ENCODE measurements around the gene ACOT9.
A peak's percentile ranks its signal among the peaks of the same experiment; 100 is the strongest.
"Not testable (repeated sequence)": the region's sequence is repeated elsewhere in the genome, so short reads cannot be mapped to it uniquely, and the experiment has no call there.

The ACOT9 gene

DNA sequence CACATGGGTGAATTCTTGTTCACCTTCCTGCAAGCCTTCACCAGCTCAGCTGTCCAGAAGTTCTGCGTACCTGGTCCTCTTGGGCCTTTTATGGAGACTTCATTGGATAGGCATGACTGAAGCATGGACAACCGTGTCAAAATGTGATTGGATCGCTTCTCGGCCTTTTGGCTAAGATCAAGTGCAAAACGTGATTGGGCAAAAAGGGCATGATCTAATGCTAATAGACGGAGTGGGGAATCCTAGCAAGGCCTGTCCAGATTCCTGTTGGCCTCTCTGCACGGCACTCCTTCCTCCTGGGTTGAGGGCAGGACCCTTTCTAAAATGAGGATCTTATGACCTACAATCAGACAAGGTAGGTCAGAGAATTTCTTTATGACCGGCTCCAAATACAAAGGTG is 50.9 kb downstream of the ACOT9 start:
- no peak for DNase-seq

DNA sequence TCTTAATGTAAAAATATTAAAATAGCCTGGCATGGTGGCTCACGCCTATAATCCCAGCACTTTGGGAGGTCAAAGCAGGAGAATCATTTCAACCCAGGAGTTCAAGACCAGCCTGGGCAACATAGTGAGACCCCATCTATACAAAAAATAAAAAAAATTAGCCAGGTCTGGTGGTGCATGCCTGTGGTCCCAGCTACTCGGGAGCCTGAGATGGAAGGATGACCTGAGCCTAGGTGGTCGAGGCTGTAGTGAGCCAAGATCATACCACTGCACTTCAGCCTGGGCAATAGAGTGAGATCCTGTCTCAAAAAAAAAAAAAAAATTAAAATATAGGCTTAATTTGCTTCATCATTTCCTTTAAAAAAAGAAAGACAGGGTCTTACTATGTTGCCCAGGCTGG is 66.6 kb downstream of the ACOT9 start:
- DNase-seq, result not testable (repeated sequence)

DNA sequence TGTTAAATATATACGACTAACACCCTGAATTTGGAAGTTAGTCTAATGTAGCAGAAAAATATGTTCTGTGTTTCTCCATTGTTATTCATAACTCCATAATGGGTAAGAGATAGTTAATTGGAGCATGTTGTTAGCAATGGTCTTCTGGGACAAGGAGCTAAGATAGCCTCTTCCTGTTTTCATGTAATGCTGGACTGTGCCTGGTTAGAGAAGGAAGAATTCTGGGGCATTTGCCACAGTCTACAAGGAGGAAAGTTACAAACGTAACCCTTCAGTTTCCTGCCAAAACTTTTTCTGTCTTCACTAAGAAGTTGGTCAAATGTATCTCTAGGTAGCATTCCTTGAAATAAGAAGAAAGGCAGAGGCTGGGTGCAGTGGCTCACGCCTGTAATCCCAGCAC is 70.0 kb downstream of the ACOT9 start:
- no peak for DNase-seq

DNA sequence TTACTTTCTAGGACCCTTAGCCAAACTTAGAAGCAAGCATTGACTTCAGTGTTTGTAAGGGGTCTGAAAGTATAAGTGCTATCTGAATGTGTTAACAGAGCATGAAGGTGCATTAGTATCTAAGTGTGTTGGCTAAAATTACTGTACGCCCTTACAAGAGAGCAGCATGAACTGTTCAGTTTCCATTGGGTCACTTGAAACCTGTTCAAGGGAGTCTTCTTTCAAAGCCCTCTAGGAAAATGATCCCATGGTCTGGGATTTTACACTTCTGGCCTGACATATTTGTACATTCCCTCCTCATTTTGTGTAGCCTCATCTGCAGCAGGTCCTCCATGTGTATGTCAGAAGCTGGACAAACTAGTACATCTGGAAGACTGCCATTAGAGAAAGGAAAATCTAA is 72.5 kb downstream of the ACOT9 start:
- DNase-seq, result no peak

DNA sequence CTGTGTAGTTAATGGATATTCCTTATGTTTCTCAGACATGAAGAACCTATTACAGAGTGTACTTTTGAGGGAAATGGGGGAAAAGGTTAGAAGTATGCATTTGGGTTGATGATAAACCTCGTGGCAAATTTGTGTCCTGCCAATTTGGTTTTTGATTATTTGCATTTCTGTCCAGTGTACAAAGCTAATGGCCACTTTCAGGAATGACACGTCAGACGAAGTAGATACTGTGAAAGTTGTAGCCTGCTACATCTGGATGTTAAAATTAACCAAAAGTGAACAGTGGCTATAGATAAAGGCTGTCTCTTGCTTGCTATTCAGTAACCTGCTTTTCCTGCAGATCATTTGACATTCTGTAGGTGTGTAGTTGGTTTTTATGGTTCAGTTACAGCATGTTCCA is 74.7 kb downstream of the ACOT9 start:
- peak; percentile 4 for DNase-seq

DNA sequence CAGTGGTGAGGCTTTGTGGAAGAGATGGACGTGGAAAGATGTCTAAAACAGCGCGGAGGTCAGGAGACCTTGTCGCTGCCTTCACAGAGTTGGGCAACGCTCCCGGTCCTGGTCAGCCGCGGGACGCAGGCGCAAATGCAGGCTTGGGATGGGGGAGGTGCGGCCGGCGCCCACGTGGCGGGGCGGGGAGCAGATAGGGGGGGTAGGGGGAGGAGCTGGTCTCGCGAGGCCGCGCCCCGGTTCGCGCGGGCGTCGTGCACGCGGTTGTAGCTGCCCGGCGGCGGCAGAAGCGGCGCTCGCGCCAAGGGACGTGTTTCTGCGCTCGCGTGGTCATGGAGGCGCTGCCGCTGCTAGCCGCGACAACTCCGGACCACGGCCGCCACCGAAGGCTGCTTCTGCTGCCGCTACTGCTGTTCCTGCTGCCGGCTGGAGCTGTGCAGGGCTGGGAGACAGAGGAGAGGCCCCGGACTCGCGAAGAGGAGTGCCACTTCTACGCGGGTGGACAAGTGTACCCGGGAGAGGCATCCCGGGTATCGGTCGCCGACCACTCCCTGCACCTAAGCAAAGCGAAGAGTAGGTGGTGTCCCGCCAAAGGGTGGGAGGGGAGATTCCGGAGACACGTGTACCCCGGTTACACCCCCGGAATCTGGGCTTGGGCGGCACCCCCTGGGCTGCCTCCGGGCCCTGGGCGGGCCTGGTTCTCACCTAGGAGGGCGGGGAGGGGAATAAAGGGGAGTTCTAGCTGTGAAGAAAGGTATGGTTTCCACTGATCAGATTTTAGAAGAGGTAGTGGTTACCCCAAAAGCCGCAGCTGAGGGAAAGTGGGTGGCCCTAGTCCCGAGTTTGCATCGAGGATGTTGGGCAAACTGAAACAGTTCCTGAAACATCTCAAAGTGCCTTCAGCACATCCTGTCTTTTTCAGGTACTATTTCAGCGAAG is 75.6 kb downstream of the ACOT9 start, which contains the start of gene PRDX4:
TSS of gene PRDX4 (plus strand) at position 255 of the 939 bp plus-strand sequence. CDS start at position 333, 78 bp downstream.
- peak; percentile 93 for DNase-seq

DNA sequence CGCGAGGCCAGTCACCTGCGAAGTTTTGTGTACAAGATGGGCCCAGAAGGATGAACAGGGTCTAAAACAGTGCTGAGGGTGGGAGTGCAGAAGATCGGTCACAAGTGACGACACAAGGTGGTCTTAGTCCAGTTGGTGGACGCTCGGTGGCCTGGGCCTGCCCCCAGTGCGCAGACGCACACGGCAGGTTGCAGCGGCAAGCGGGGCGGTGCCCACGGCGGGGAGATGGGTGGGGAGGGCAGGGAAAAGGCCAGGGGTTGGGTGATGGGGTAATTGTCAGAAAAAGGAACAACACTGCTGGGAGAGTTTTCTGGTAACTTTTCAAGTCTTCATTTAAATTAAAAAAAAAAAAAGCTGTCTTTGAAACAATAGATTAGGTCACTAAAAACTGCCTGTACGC is 76.8 kb downstream of the ACOT9 start:
- DNase-seq, result no peak

DNA sequence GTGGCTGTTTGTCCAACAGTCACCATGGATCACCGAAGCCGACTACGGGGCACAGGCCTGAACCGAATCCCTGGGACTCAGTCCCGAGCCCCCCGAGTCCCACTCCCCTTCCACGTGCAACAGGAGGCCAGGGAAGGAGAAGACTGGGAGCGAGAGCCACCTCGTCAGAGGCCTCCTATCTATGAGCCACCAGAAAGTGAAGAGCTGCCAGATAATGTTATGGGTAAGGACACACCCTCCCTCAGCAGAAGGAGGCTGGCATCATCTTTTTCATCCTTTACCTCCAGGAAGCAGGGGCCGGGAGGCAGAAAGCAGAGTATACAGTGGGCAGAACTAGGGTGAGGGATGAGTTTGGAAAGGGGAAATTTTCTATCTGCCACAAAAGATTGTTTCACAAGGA is 78.6 kb downstream of the ACOT9 start:
- no peak for DNase-seq

DNA sequence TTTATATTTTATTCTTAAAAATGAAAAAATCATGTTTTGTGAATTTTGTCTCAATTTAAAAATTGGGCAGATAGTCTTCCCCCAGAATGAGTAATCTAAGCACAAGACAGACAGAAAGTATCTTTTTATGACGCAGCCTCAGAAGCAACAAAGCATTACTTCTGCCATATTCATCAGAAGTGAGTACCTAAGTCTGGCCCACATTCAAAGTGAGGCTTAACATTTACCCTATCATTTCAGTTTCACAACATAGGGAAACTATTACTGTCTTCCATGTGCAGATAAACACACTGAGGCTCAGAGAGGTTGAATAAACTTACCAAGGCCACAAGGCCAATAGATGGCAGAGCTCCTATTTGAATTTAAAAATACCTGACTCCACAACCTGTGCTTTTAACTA is 80.2 kb downstream of the ACOT9 start:
- DNase-seq, result no peak

DNA sequence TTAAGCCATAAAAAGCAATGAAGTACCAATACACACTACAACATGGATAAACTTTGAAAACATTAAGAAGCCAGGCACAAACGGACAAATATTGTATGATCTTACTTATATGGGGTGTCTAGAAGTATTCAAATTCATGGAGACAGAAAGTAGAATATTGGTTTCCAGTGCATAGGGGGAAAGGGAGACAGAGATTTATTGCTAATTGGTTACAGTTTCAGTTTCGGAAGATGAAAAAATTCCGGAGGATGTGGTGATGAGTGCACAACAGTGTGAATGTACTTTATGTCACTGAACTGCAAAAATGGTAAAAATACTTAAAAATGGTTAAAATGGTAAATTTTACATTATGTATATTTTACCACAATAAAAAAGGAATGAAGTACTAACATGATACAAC is 80.9 kb downstream of the ACOT9 start:
- no peak for DNase-seq

DNA sequence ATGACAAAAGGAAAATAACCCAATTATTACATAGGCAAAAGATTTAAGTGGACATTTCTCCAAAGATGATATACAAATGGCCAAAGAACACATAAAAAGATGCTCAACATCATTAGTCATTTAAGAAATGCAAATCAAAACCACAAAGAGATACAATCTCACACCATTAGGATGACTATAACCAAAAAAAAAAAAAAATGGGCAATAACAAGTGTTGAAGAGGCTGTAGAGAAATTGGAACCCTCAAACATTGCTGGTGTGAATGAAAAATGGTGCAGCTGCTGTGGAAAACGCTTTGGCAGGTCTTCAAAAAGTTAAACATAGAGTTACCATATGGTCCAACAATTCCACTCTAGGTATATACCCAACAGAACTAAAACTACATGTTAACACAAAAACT is 81.4 kb downstream of the ACOT9 start:
- DNase-seq, result no peak

DNA sequence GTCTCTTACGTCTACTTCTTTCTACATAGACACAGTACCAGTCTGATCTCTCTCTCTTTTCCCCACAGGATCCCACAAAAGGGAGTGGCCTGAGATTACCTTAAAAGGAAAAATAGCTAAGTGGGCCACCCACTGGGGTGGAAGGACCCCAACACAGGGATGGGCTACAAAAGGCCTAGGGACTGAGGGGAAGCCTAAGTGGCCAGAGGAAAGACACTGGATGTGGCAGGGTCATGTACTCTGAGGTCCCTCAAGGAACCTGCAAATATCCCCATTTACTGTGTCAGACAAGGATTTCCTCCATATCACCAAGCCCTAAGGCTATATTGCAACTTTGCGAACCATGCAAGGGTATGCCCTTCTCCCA is 82.3 kb downstream of the ACOT9 start:
- DNase-seq, result no peak

DNA sequence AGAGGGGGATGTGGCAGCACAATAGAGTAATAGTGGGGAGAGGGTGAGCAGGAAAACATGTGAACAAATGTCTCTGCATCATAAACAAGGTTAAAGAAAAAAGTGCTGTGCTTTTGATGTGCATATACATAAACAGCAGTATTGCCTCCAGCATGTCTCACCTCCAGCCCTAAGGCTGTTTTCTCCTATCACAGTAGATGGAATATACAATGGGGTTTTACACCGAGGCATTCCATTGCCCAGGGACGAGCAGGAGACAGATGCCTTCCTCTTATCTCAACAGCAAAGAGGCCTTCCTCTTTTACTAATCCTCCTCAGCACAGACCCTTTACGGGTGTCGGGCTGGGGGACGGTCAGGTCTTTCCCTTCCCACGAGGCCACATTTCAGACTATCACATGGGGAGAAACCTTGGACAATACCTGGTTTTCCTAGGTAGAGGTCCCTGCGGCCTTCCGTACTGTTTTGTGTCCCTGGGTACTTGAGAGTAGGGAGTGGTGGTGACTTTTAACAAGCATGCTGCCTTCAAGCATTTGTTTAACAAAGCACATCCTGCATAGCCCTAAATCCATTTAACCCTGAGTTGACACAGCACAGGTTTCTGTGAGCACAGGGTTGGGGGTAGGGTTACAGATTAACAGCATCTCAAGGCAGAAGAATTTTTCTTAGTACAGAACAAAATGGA is 82.9 kb downstream of the ACOT9 start:
- DNase-seq, result not testable (repeated sequence)

DNA sequence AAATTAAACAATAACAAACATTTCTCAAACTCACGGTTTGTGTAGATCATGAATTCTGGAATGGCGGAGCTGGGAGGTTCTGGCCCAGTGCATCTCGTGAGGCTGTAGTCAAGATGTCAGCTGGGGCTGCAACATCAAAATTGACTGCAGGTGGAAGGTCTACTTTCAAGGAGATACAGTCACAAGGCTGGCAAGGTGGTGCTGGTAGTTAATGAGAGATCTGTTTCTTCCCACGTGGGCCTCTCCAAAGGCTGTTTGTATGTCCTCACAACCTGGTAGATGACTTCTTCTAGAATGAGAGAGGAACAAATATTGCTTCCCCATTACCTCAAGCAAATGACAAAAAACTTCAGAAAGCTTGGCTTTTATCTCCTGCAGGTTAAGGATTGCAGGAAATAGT is 83.7 kb downstream of the ACOT9 start:
- no peak for DNase-seq

DNA sequence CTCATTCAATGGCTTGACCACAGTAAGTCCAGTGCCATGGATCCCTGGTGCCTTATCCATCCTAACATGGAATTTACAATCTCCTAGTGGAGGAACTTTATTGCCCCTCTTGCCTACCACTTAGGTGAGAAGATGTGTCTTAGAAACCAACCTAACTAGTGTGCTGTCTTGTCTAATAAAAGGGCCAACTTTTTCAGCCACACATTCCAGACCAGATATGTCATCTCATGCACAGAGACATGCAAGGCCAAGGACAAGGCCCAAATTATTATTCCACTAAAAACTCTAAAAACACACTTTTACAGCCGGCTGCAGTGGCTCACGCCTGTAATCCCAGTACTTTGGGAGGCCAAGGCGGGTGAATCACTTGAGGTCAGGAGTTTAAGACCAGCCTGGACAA is 86.4 kb downstream of the ACOT9 start:
- no peak for DNase-seq

DNA sequence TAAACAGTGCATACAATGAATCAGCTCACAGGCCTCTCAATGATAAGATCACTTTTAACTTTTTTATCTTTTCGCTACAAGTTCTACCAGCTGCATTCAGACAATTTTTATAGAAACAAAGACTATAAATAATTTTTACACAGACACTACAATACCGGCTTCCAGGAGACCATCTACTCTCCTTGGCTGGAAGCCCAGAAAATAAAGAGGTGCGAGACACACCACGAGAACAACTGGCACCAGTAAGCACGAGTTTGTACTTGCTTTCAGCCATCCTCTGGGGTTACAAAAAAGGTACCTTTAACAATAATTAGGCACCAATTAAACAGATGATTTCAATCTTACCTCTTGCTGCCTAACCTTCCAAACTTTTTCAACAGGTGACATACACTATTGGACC is 87.0 kb downstream of the ACOT9 start:
- DNase-seq, result peak; percentile 13
